ENCODE results near the gene SLC35F5.
A peak's percentile ranks its signal among the peaks of the same experiment; 100 is the strongest.
"Not testable (repeated sequence)": the region's sequence is repeated elsewhere in the genome, so short reads cannot be mapped to it uniquely, and the experiment has no call there.

SLC35F5 gene

DNA sequence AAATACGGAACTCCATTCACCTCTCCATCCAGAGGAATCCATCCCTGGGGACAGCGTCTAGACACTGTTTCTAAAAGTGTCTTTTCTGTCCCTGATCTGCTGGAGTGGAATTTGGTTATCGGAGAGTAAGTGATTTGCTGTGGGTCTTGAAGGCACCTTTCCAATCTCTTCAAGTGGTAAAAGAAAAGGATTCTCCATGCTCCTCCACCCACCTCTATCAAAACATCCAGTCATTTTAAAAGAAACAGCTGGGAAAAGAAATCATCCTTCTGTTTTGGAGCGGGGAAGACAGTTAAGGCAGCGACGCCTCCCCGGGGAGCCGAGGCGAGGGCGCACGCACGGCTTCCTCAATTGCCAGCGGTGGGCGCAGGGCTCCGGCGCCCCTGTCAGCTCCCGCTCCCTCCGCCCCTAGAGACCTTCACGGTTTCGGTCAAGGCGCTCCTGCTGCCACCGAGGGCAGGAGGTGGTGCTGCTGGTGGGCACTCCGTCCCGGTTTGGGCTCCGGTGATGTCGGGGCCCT, 547 bp downstream of the SLC35F5 start:
- DNase-seq (ENCODE audit: low read depth in 2 of 2): peak in 1 of 2 donors; percentile 10

DNA sequence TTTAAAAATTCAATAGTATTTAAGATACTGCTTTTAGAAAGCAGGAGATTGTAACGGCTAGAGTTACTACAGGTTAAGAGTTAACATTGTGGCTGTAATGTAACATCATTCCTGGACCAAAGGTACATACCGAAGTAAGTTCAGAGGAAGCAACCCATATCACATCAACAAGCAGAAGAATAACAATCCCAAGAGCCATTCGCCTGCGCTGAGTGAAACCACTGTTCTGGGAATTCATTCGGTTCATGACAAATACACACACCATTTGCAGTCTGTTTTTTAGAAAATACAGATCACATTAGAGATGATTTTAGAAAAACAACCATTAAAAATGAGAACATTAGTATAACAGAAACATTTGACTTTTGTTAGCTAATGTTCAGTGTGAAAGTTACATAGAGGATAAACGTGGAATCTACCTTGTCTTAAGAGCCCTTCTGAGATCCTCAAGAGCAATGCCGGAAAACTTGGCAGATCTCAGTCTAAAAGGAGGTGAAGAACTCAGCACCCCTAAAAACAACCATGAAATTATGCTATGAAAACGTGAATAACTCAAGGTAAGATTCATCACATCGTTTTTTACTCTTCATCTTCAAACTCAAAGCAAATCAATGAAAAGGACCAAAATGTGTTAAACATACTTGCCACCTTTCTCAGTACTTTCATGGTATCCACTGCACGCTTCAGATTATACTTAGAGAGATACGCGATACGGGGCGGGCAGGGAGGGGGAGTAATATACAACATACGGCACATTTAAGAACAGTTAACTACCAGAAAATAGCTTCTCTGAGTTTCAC, 1.2 kb downstream of the SLC35F5 start:
- DNase-seq (ENCODE audit: low read depth in 2 of 2): no peak

DNA sequence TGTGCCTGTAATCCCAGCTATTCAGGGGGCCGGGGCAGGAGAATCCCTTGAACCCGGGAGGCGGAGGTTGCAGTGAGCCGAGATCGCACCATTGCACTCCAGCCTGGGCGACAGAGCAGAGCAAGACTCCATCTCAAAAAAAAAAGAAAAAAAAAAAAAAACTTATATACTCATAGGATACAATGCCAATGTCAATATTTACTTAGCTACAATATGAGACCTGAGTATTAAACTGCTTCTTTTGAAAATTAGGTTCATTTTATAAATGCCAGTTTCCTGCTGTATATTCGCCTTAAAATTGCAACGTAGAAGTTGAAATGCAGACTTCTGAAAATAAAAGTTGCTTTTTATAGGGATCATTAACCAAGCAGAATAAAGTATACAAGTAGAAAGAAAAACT, 2.3 kb downstream of the SLC35F5 start:
- DNase-seq (ENCODE audit: low read depth in 2 of 2): no peak

DNA sequence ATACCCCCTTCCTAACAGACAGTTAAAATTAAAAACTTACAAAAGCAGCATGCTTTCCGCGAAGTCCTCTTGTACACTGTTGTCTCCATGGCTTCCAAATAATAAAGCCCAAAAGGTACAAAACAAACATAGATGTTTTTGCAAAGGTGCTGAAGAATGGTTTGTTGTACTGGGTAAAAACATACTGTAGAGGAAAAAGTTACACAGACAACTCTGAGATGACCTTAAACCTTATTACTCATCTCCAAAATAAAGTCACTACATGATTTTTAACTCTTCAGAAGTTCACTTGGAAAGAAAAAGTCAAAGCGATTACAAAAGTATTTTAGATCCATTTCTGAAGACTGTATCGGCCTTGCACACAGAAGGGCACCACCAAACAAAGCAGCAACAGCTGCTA, 6.1 kb downstream of the SLC35F5 start:
- no peak for DNase-seq (ENCODE audit: low read depth in 2 of 2)

DNA sequence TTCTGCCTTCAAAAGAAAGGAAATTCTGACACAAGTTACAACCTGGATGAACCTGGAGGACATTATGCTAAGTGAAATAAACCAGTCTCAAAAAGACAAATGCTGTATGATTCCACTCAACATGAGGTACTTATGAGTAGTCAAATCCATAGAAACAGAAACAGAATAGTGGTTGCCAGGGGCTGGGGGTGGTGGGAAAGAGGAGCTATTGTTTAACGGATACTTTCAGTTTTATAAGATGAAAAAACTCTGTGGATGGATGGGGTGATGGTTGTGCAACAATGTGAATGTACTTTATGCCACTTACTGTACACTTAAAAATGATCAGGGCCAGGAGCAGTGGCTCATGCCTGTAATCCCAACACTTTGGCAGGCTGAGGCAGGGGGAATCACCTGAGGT, 15.4 kb downstream of the SLC35F5 start:
- DNase-seq (ENCODE audit: low read depth in 2 of 2): no peak

DNA sequence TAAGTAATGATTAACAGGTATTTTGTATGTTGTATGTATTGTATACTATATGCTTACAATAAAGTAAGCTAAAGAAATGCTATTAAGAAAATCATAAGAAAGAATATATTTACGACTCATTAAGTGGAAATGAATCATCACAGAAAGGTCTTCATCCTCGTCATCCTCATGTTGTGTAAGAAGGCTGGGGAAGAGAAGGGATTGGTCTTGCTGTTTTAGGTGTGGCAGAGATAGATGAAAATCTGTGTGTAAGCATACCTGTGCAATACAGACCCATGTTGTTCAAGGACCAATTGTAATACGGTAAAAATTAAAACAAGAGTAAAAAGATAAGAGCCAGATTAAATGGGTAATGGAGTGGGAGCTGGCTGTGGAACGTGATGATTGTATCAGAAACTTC, 16.6 kb downstream of the SLC35F5 start:
- DNase-seq (ENCODE audit: low read depth in 2 of 2): no peak

DNA sequence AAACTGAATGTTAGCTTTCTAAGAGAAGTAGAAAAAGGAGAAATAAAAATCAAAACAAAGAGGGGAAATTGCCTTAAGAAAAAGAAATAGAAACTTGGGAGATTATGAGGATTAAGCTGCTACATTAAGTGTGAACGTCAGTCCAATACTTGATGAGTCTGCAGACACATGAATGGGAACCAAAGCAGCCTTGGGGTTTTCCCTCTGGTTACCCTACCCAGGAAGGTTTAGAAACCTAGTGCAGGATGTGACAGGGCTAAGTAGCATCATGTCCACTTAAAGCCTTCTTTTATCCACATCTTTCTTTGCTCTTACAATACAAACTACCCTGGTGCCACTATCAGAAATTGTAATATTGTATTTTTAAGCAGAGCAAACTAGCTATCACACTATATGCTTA, 22.3 kb downstream of the SLC35F5 start:
- no peak for DNase-seq (ENCODE audit: low read depth in 2 of 2)

DNA sequence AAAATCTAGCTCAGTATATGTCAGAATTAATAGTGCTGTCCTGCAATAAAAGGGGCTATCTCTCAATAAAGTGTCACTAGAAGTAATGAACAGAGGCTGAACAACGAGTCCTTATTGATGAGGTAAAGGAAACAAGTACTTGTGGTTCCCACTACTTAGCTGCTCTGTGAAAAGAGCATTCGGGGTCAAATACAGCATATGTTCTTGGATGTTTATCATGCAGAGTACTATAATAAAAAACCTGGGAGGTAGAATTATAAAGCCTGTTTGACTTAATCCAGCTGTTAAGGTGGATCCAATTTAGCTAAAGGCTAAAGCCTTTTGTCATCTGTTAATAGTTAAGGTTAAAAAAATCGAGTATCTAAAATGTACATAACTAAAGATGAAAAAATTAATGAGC, 32.4 kb downstream of the SLC35F5 start:
- DNase-seq (ENCODE audit: low read depth in 2 of 2): no peak

DNA sequence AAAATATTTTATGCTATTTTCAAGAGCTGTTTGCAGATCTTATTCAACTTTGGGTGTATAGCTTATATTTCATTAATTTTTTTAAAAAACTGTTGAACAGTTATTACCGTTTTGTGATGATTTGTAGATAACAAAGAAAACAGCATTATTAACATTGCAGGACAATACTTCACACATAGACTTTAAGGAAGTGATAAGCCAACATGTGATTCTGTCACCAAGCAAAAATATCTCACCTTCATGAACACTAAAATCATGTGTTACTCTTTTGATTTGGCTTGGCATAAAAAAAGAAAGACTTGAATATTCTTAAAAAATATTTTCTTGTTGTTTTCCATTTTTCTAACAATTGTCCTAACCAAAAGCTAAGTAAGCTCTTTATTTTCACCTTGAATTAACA, 33.0 kb downstream of the SLC35F5 start:
- no peak for DNase-seq (ENCODE audit: low read depth in 2 of 2)

DNA sequence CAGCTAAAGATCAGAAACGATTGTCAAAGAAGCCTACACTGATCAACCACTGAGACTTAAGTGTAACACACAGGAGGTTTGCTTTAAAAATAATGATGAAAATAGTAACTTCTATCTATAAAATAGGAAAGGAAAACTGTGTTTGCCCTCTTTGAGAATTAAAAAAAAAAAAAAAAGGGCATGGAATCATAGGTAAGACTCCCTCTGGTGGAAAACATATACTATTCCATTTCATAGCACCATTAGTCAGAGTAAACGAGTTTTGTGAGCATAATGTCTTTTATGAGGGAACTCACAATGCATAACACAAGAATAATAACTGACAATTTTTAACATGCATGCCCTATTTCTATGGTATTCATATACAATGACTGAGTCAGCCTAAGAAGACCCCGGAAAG, 36.3 kb downstream of the SLC35F5 start:
- no peak for DNase-seq (ENCODE audit: low read depth in 2 of 2)

DNA sequence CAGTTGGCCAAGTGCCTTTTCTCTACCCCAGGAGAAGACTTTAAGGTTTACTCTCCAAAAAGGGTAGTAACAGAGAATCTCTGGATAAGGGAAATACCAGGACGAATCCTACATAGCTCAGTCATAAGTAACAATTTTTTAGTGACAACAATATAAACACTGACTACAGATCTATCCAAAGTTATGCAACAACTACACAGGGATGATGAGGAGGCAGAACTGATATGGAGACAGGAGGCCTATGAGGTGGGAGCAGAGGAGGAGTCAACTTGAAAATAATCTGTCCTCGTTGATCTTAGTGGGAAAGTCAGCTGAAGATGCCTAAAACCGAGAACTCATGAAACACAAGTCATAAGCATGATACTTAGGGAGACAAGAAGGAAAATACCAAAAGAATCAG, 40.2 kb downstream of the SLC35F5 start:
- no peak for DNase-seq (ENCODE audit: low read depth in 2 of 2)

- no peak for DNase-seq (ENCODE audit: low read depth in 2 of 2)
These were observed 43.5 kb downstream of the SLC35F5 start for GRCh38 chr2:113712941-113713340.

GRCh38 chr2:113711851-113712250, 44.6 kb downstream of the SLC35F5 start:
- no peak for DNase-seq (ENCODE audit: low read depth in 2 of 2)

DNA sequence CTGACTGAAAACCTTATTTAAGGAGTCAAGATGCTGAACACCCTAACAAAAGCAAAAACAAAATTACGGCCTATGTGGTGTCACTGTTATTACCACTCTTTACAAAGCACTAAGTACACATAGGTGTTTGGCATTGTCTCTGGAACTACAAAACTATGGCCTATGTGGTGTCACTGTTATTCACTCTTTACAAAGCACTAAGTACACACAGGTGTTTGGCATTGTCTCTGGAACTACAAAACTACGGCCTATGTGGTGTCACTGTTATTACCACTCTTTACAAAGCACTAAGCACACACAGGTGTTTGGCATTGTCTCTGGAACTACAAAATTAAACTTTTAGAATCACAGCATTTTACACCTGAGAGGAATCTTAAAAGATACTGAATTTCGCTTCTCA, 47.4 kb downstream of the SLC35F5 start:
- DNase-seq (ENCODE audit: low read depth in 2 of 2): no peak

DNA sequence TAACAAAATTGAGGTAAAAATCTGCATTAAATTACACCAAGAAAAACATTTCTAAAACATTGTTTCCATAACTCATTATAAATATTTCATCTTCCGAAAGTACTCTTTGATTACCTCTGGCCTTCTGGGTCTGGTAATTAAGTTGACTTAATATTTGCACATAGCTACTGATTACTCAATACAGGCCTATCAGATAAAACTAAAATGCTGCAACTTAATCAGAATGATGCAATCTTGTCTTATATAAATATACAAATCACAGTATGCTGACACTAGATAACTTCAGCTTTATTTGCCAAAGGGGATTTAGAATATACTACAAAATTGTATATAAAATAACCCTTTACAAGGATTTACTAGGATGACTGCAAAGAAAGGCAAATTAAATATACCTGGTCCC, 49.3 kb downstream of the SLC35F5 start:
- no peak for DNase-seq (ENCODE audit: low read depth in 2 of 2)

DNA sequence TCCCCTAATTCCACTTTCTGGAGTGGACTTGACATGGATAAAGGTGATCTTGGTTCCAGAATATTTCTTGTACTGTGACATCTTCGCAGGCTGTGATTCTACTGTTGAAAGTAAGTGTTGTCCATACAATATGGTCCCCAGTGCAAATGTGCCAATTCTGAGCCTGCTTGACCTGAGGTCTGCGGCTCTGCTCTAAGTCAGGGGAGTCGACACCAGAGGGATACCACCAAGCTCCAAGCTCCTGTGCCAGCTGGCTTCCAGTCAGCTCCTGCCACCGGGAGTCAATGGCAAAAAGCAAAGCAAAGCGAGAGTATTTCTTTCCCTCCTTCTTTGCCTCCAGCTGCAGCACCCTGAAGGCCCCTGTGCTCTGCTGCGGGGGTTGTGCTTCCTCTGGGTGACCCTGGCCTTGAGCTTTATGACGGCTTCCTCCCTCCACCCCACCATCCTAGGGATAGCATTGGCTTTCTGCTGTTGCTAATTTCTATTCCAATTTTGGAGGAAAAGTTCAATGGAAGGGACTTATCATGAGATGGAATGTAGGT, 50.4 kb downstream of the SLC35F5 start:
- no peak for DNase-seq (ENCODE audit: low read depth in 2 of 2)

DNA sequence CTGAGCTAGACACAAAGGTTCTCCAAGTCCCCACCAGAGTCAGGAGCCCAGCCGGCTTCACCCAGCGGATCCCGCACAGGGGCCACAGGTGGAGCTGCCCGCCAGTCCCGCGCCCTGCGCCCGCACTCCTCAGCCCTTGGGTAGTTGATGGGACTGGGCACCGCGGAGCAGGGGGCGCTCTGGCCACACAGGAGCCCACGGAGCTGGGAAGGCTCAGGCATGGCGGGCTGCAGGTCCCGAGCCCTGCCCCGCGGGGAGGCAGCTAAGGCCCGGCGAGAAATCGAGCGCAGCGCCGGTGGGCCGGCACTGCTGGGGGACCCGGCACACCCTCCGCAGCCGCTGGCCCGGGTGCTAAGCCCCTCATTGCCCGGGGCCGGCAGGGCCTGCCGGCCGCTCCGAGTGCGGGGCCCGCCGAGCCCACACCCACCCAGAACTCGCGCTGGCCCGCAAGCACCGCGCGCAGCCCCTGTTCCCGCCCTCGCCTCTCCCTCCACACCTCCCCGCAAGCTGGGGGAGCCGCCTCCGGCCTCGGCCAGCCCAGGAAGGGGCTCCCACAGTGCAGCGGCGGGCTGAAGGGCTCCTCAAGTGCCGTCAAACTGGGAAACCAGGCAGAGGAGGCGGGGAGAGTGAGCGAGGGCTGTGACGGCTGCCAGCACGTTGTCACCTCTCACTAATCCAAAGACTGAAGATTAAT, 52.0 kb downstream of the SLC35F5 start:
- DNase-seq (ENCODE audit: low read depth in 2 of 2): not testable (repeated sequence)

- DNase-seq (ENCODE audit: low read depth in 2 of 2): no peak
These were observed 52.8 kb downstream of the SLC35F5 start for GRCh38 chr2:113703386-113704299.

- DNase-seq (ENCODE audit: low read depth in 2 of 2): no peak
These were observed 56.1 kb downstream of the SLC35F5 start for GRCh38 chr2:113700186-113700841.

GRCh38 chr2:113698892-113699447, 57.5 kb downstream of the SLC35F5 start:
- no peak for DNase-seq (ENCODE audit: low read depth in 2 of 2)

- not testable (repeated sequence) for DNase-seq (ENCODE audit: low read depth in 2 of 2)
These were observed 58.2 kb downstream of the SLC35F5 start for GRCh38 chr2:113698251-113698650.

All from stimulated activated CD4-positive, alpha-beta T cell treated with anti-CD3 and anti-CD28 coated beads, Interleukin-1b, Interleukin-23, amount 100 ng/mL, for 1 hour (primary cell).